H9 (cell line): Measurements from ENCODE around the gene H2BK1. TPM values are rescaled to one million over a fixed set of nuclear protein-coding genes. Genes with fewer than 3 reads are reported as not detected.

Source experiments
- DNase-seq: peaks from one replicate; pipeline ENCODE4 v3.0.0-alpha.2; 2017
- H2AFZ ChIP-seq: one replicate; pipeline ENCODE4 v1.6.1; 2013; ENCODE audit warnings: mild to moderate bottlenecking, low read length, control low read depth, moderate library complexity
- H2AK5ac ChIP-seq: 2 replicates; pipeline ENCODE4 v1.6.1; 2013; ENCODE audit warnings: low read length, control low read depth, mixed read lengths; ENCODE audit not compliant: insufficient read length
- H2BK120ac ChIP-seq: one replicate; pipeline ENCODE4 v1.6.1; 2013; ENCODE audit warnings: low read depth, mild to moderate bottlenecking, low read length, control low read depth, inconsistent platforms; ENCODE audit not compliant: poor library complexity, severe bottlenecking
- H2BK12ac ChIP-seq: 2 replicates; pipeline ENCODE4 v1.6.1; 2013; ENCODE audit warnings: low read length, control low read depth, mixed read lengths, low read depth; ENCODE audit not compliant: insufficient read length
- H2BK15ac ChIP-seq: 2 replicates; pipeline ENCODE4 v1.6.1; 2013; ENCODE audit warnings: low read depth, low read length, control low read depth
- H2BK20ac ChIP-seq: one replicate; pipeline ENCODE4 v1.6.1; 2013; ENCODE audit warnings: low read depth, mild to moderate bottlenecking, low read length, control low read depth, inconsistent platforms; ENCODE audit not compliant: poor library complexity, severe bottlenecking
- H2BK5ac ChIP-seq: 2 replicates; pipeline ENCODE4 v1.6.1; 2013; ENCODE audit warnings: low read length, control low read depth, mixed read lengths; ENCODE audit not compliant: insufficient read length
- H3K14ac ChIP-seq: 2 replicates; pipeline ENCODE4 v1.6.1; 2013; ENCODE audit warnings: low read length, control low read depth; ENCODE audit not compliant: insufficient read depth
- H3K18ac ChIP-seq: 2 replicates; pipeline ENCODE4 v1.6.1; 2013; ENCODE audit warnings: low read depth, mild to moderate bottlenecking, mixed read lengths, low read length, control low read depth; ENCODE audit not compliant: insufficient read length
- H3K23ac ChIP-seq: 2 replicates; pipeline ENCODE4 v1.6.1; 2013; ENCODE audit warnings: low read length, control low read depth, mixed read lengths, low read depth; ENCODE audit not compliant: insufficient read length
- H3K23me2 ChIP-seq: 2 replicates; pipeline ENCODE4 v1.6.1; 2013; ENCODE audit warnings: low read depth, mild to moderate bottlenecking, mixed read lengths, low read length, control low read depth; ENCODE audit not compliant: insufficient read length, poor library complexity, severe bottlenecking
- H3K27ac ChIP-seq: 2 replicates; pipeline ENCODE4 v1.5.1; 2013; ENCODE audit warnings: low read length, control low read depth, mixed read lengths, low read depth; ENCODE audit not compliant: insufficient read length
- H3K27me3 ChIP-seq: 2 replicates; pipeline ENCODE4 v1.6.1; 2013; ENCODE audit warnings: low read length, control low read depth, inconsistent platforms; ENCODE audit not compliant: insufficient read depth
- H3K4ac ChIP-seq: 2 replicates; pipeline ENCODE4 v1.6.1; 2013; ENCODE audit warnings: low read depth, mild to moderate bottlenecking, control low read depth, inconsistent platforms, low read length, moderate library complexity
- H3K4me1 ChIP-seq: 2 replicates; pipeline ENCODE4 v1.6.1; 2013; ENCODE audit warnings: low read length, control low read depth, inconsistent platforms; ENCODE audit not compliant: insufficient read depth
- H3K4me2 ChIP-seq: 2 replicates; pipeline ENCODE4 v1.6.1; 2013; ENCODE audit warnings: low read length, control low read depth, mixed read lengths; ENCODE audit not compliant: insufficient read length, insufficient read depth
- H3K56ac ChIP-seq: 2 replicates; pipeline ENCODE4 v1.6.1; 2013; ENCODE audit warnings: low read depth, mild to moderate bottlenecking, mixed read lengths, low read length, control low read depth; ENCODE audit not compliant: insufficient read length
- H3K79me1 ChIP-seq: 2 replicates; pipeline ENCODE4 v1.6.1; 2013; ENCODE audit warnings: low read depth, mild to moderate bottlenecking, moderate library complexity, low read length, control low read depth, inconsistent platforms; ENCODE audit not compliant: insufficient read depth, poor library complexity, severe bottlenecking
- H3K79me2 ChIP-seq: 2 replicates; pipeline ENCODE4 v1.6.1; 2013; ENCODE audit warnings: low read length, control low read depth, inconsistent platforms; ENCODE audit not compliant: insufficient read depth
- H3K9ac ChIP-seq: 2 replicates; pipeline ENCODE4 v1.6.1; 2013; ENCODE audit warnings: low read length, control low read depth, mixed read lengths; ENCODE audit not compliant: insufficient read length; ENCODE audit errors: extremely low read depth
- H3K9me3 ChIP-seq: one replicate; pipeline ENCODE4 v1.6.1; 2013; ENCODE audit warnings: low read depth, low read length, inconsistent platforms; ENCODE audit not compliant: control insufficient read depth
- H3T11ph ChIP-seq: one replicate; pipeline ENCODE4 v1.6.1; 2013; ENCODE audit warnings: mild to moderate bottlenecking, low read length, control low read depth, inconsistent platforms
- H4K20me1 ChIP-seq: one replicate; pipeline ENCODE4 v1.6.1; 2013; ENCODE audit not compliant: control insufficient read depth, insufficient read length, insufficient read depth
- H4K5ac ChIP-seq: 2 replicates; pipeline ENCODE4 v1.6.1; 2013; ENCODE audit warnings: low read depth, mild to moderate bottlenecking, mixed read lengths, low read length, control low read depth; ENCODE audit not compliant: insufficient read length
- H4K8ac ChIP-seq: replicated peaks from 2 replicates; pipeline ENCODE4 v1.6.1; 2013; ENCODE audit warnings: low read length, control low read depth, mixed read lengths, low read depth; ENCODE audit not compliant: insufficient read length
- H4K91ac ChIP-seq: 2 replicates; pipeline ENCODE4 v1.6.1; 2013; ENCODE audit warnings: low read depth, mild to moderate bottlenecking, moderate library complexity, mixed read lengths, low read length, control low read depth; ENCODE audit not compliant: insufficient read length
- H3K27ac Mint-ChIP-seq, 3 experiments: 2 replicates in 2 of 3; 3 replicates in 1 of 3; pipeline ENCODE4 v1.8.0; 2020 to 2021; ENCODE audit warnings: mixed read lengths in 3 of 3, mild to moderate bottlenecking in 1 of 3, moderate library complexity in 1 of 3
- H3K27me3 Mint-ChIP-seq: 2 replicates; pipeline ENCODE4 v1.8.0; 2021; ENCODE audit warnings: low read depth, mild to moderate bottlenecking, moderate library complexity, mixed read lengths
- H3K36me3 Mint-ChIP-seq, 3 experiments: 2 replicates in 2 of 3; 3 replicates in 1 of 3; pipeline ENCODE4 v1.8.0; 2020 to 2021; ENCODE audit warnings: low read depth in 3 of 3, mixed read lengths in 3 of 3; ENCODE audit not compliant: insufficient read depth in 1 of 3
- H3K4me1 Mint-ChIP-seq, 2 experiments: 2 replicates each; pipeline ENCODE4 v1.8.0; 2020; ENCODE audit warnings: mixed read lengths in 2 of 2
- H3K4me3 Mint-ChIP-seq, 2 experiments: 2 replicates in 1 of 2; 3 replicates in 1 of 2; pipeline ENCODE4 v1.8.0; 2020 to 2021; ENCODE audit warnings: mild to moderate bottlenecking in 2 of 2, mixed read lengths in 2 of 2, moderate library complexity in 1 of 2
- H3K9me3 Mint-ChIP-seq, 2 experiments: 2 replicates in 1 of 2; 3 replicates in 1 of 2; pipeline ENCODE4 v1.8.0; 2020; ENCODE audit warnings: mild to moderate bottlenecking in 2 of 2, mixed read lengths in 2 of 2, moderate library complexity in 1 of 2
- CTCF ChIP-seq: fragments of 200-600 bp; sonication (generic); conservative IDR thresholded peaks from 3 replicates; pipeline ENCODE4 v1.8.0; 2021; ENCODE audit warnings: antibody characterized with exemption, mild to moderate bottlenecking
- WGBS: extraction: QIAGEN DNeasy Blood & Tissue Kit; methylation state at CpG from one replicate; pipeline ENCODE4 v1.1.7; 2013; ENCODE audit warnings: missing lambda C conversion rate, low lambda C conversion rate, mixed read lengths; ENCODE audit not compliant: insufficient read length; ENCODE audit errors: extremely low coverage; 5-methylcytosine and 5-hydroxymethylcytosine counted together
- total RNA-seq: library from RNA; stranded (reverse); gene quantifications from 2 replicates; pipeline ENCODE4 v1.2.1, GENCODE V29; 2021

The H2BK1 gene
- total RNA-seq, 1 experiment from 2014 or later, result not detected

GRCh38 chr7:151185762-151186639 lies 24.3 kb downstream of the H2BK1 start:
- Histone ChIP-seq H2BK20ac (no peak overlapping the region), H3K18ac (no peak overlapping the region), H4K20me1 (no peaks in the 10 kb centered on the region), H4K5ac (no peak overlapping the region), H2AFZ (no peak overlapping the region), H3T11ph (no peak overlapping the region), H3K23ac (no peak overlapping the region), H3K27me3 (no peaks in the 10 kb centered on the region), H3K14ac (no peak overlapping the region), H3K56ac (no peak overlapping the region), H3K4me1 (no peaks in the 10 kb centered on the region), H3K23me2 (no peaks in the 10 kb centered on the region), H3K9ac (no peak overlapping the region), H2BK5ac (no peak overlapping the region), H2AK5ac (no peak overlapping the region), H4K91ac (no peak overlapping the region), H4K8ac (no peak overlapping the region), H3K9me3 (no peaks in the 10 kb centered on the region), H3K79me2 (no peaks in the 10 kb centered on the region), H3K4ac (no peak overlapping the region), H2BK120ac (no peak overlapping the region), H2BK15ac (no peak overlapping the region), H3K27ac (no peak overlapping the region), H2BK12ac (no peak overlapping the region), H3K79me1 (no peaks in the 10 kb centered on the region), H3K4me2 (no peak overlapping the region)
- no peak overlapping the region for H3K4me3 Mint-ChIP-seq
- no peak overlapping the region for H3K27ac Mint-ChIP-seq
- no peak for TF ChIP-seq CTCF
- no peaks in the 10 kb centered on the region for H3K9me3 Mint-ChIP-seq
- H3K4me1 Mint-ChIP-seq, result no peaks in the 10 kb centered on the region
- no CpG with 5 or more reads among the region's 16 CpGs for WGBS
- DNase-seq, result no peak
- H3K27me3 Mint-ChIP-seq, result peaks cover 45% of the 10 kb centered on the region
- no peaks in the 10 kb centered on the region; a peak in 2 of 7 replicates for H3K36me3 Mint-ChIP-seq
